Panc1 (cell line): Measurements from ENCODE around the gene CARMIL3. TPM values are rescaled to one million over a fixed set of nuclear protein-coding genes. Genes with fewer than 3 reads are reported as not detected.

Source experiments
- ATAC-seq: fragments of 200-7000 bp; cut with Tn5 transposase; 2 replicates; pipeline ENCODE4 v1.9.1; 2020; ENCODE audit warnings: mild to moderate bottlenecking, moderate library complexity
- BruUV-seq: library from RNA; stranded (reverse); fragments of 400-500 nt; replicated peaks from 2 replicates; lab custom pipeline; 2021; lab: Mats Ljungman, UMichigan
- CTCF ChIA-PET: fragments of 300-600 bp; sonication (Branson Sonifier 250); formaldehyde crosslinking; loops from one replicate; lab custom pipeline; 2022; ENCODE audit warnings: antibody characterized with exemption; lab: Charles Lee
- POLR2A ChIA-PET: fragments of 300-600 bp; sonication (Branson Sonifier 250); formaldehyde crosslinking; loops from one replicate; lab custom pipeline; 2022; ENCODE audit warnings: antibody characterized with exemption; lab: Charles Lee
- DNase-seq: peaks from one replicate; pipeline ENCODE4 v3.0.0-alpha.2; 2010; ENCODE audit warnings: low read depth, low spot score
- H3K27ac ChIP-seq: 2 replicates; pipeline ENCODE4 v1.5.1; 2011; ENCODE audit warnings: mild to moderate bottlenecking, low read length, inconsistent platforms
- H3K27me3 ChIP-seq: fragments of 200-500 bp; sonication (Bioruptor generic); 2 replicates; pipeline ENCODE4 v1.6.0; 2014; ENCODE audit warnings: low read length, inconsistent platforms; ENCODE audit not compliant: control insufficient read depth, insufficient read depth
- H3K36me3 ChIP-seq: fragments of 200-500 bp; sonication (Bioruptor generic); 2 replicates; pipeline ENCODE4 v1.5.1; 2014; ENCODE audit warnings: inconsistent platforms, mild to moderate bottlenecking, low read length, moderate library complexity; ENCODE audit not compliant: control insufficient read depth, insufficient read depth
- H3K4me1 ChIP-seq: 2 replicates; pipeline ENCODE4 v1.5.1; 2011; ENCODE audit warnings: inconsistent platforms, mild to moderate bottlenecking, low read length, moderate library complexity; ENCODE audit not compliant: control insufficient read depth, insufficient read depth
- H3K4me3 ChIP-seq, 2 experiments: 2 replicates each; pipeline ENCODE4 v1.5.1; 2011 to 2012; ENCODE audit warnings: low read depth in 2 of 2, low read length in 2 of 2, mild to moderate bottlenecking in 2 of 2, inconsistent platforms in 1 of 2, moderate library complexity in 1 of 2
- H3K9me3 ChIP-seq: fragments of 200-500 bp; sonication (Bioruptor generic); 2 replicates; pipeline ENCODE4 v1.5.1; 2014; ENCODE audit warnings: low read depth, mild to moderate bottlenecking, inconsistent platforms, low read length, moderate library complexity; ENCODE audit not compliant: control insufficient read depth, insufficient read depth
- POLR2AphosphoS5 ChIP-seq: IDR thresholded peaks from 2 replicates; pipeline ENCODE4 v1.6.1; 2012; ENCODE audit warnings: mild to moderate bottlenecking, low read depth, low read length, moderate library complexity
- SIN3A ChIP-seq: IDR thresholded peaks from 2 replicates; pipeline ENCODE4 v1.6.1; 2012; ENCODE audit warnings: low read depth, mild to moderate bottlenecking, low read length, moderate library complexity, borderline replicate concordance; ENCODE audit not compliant: insufficient read depth
- TCF7L2 ChIP-seq: IDR thresholded peaks from 2 replicates; pipeline ENCODE4 v1.6.1; 2011; ENCODE audit warnings: mild to moderate bottlenecking, low read depth, low read length, inconsistent platforms
- in situ Hi-C: cut with HindIII; loops from 2 replicates; pipeline ENCODE4 v1.10.0; 2016; ENCODE audit warnings: low sequenced_read_pairs, low pct_unique_long_range_greater_than_20kb
- intact Hi-C: fragments of 100-400 bp; cut with micrococcal nuclease; formaldehyde crosslinking; loops from one replicate; pipeline ENCODE4 v1.10.0; 2022; ENCODE audit not compliant: unreplicated experiment
- total RNA-seq: library from RNA; stranded (reverse); gene quantifications from one replicate; pipeline ENCODE4 v1.2.1, GENCODE V29; 2021; ENCODE audit not compliant: unreplicated experiment
- TF ChIP-seq, protein P1 (sequence below): fragments of 450-650 bp; IDR thresholded peaks from 2 replicates; pipeline ENCODE4 v1.5.1; 2017; ENCODE audit warnings: mild to moderate bottlenecking
- TF ChIP-seq, protein P2 (sequence below), 2 experiments: IDR thresholded peaks; 2 replicates each; pipeline ENCODE4 v1.6.1; 2011 to 2012; ENCODE audit warnings: low read depth in 2 of 2, control low read depth in 1 of 2, low read length in 1 of 2, mild to moderate bottlenecking in 1 of 2, moderate library complexity in 1 of 2; ENCODE audit not compliant: insufficient read depth in 1 of 2

Gene CARMIL3
- total RNA-seq, 1 experiment from 2014 or later: 0.15 TPM

DNA sequence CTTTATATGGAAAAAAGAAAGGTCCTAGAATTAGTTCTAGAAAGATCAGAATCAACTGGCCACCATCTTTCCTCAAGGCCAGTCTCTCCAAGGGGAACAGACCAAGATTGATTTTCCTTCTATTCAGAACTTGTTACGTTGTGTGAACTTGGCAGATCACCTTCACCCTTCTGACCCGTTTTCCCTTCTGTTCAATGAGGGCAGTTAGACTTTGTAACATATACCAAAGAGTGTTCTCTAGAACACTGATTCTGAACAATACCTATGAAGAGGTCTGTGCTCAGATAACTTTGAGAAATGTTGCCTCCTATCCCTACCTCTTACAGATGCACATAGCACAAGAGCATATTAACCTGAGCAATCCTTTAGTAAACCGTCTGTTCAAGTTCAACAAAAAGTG, 31.7 kb downstream of the CARMIL3 start:
- TF ChIP-seq SIN3A (no peak), TCF7L2 (no peak), POLR2AphosphoS5 (no peak)
- BruUV-seq: no TSS peak
- ATAC-seq (no peak), DNase-seq (no peak)
- Histone ChIP-seq H3K9me3 (no peaks in the 10 kb centered on the region), H3K4me1 (peaks cover 9% of the 10 kb centered on the region; the same call in 1 of the 2 replicates), H3K36me3 (no peaks in the 10 kb centered on the region; the same call in 1 of the 2 replicates), H3K27ac (no peak overlapping the region), H3K4me3 (no peak overlapping the region), H3K27me3 (no peaks in the 10 kb centered on the region)
- in situ Hi-C loops: no loop called here
- ChIA-PET CTCF (no interaction called here), POLR2A (no interaction called here)
- intact Hi-C loops: no loop called here

DNA sequence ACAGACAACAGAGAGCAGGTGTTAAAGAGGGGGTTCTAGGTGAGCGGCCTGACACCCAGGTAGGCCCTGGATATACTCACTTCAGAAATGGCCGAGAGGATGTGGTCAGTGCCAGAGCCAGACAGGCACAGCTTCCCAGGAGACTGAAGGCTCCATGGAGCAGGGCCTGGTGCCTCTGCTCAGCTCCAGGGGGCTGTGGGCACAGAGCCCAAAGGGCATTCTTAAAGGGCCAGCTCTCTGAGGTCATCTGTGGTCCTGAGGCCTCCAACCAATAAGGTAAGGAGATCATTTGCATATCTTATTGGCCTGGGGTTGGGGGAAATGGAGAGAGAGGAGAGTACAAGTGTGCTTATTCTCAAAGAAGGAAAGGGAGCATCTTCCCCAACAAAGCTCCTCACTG, 32.6 kb downstream of the CARMIL3 start:
- DNase-seq (no peak), ATAC-seq (no peak)
- ChIA-PET CTCF (no interaction called here), POLR2A (no interaction called here)
- H3K4me1 ChIP-seq: peaks cover 9% of the 10 kb centered on the region; the same call in 1 of the 2 replicates
- intact Hi-C loops: no loop called here
- no peaks in the 10 kb centered on the region for H3K9me3 ChIP-seq
- in situ Hi-C loops: no loop called here
- no TSS peak for BruUV-seq
- no peaks in the 10 kb centered on the region for H3K27me3 ChIP-seq
- no peaks in the 10 kb centered on the region; the same call in 1 of the 2 replicates for H3K36me3 ChIP-seq
- H3K27ac ChIP-seq: no peak overlapping the region
- TF ChIP-seq POLR2AphosphoS5 (no peak), TCF7L2 (no peak), SIN3A (no peak)
- TF ChIP-seq, protein P1, sequence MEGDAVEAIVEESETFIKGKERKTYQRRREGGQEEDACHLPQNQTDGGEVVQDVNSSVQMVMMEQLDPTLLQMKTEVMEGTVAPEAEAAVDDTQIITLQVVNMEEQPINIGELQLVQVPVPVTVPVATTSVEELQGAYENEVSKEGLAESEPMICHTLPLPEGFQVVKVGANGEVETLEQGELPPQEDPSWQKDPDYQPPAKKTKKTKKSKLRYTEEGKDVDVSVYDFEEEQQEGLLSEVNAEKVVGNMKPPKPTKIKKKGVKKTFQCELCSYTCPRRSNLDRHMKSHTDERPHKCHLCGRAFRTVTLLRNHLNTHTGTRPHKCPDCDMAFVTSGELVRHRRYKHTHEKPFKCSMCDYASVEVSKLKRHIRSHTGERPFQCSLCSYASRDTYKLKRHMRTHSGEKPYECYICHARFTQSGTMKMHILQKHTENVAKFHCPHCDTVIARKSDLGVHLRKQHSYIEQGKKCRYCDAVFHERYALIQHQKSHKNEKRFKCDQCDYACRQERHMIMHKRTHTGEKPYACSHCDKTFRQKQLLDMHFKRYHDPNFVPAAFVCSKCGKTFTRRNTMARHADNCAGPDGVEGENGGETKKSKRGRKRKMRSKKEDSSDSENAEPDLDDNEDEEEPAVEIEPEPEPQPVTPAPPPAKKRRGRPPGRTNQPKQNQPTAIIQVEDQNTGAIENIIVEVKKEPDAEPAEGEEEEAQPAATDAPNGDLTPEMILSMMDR: no peak
- TF ChIP-seq, protein P2, sequence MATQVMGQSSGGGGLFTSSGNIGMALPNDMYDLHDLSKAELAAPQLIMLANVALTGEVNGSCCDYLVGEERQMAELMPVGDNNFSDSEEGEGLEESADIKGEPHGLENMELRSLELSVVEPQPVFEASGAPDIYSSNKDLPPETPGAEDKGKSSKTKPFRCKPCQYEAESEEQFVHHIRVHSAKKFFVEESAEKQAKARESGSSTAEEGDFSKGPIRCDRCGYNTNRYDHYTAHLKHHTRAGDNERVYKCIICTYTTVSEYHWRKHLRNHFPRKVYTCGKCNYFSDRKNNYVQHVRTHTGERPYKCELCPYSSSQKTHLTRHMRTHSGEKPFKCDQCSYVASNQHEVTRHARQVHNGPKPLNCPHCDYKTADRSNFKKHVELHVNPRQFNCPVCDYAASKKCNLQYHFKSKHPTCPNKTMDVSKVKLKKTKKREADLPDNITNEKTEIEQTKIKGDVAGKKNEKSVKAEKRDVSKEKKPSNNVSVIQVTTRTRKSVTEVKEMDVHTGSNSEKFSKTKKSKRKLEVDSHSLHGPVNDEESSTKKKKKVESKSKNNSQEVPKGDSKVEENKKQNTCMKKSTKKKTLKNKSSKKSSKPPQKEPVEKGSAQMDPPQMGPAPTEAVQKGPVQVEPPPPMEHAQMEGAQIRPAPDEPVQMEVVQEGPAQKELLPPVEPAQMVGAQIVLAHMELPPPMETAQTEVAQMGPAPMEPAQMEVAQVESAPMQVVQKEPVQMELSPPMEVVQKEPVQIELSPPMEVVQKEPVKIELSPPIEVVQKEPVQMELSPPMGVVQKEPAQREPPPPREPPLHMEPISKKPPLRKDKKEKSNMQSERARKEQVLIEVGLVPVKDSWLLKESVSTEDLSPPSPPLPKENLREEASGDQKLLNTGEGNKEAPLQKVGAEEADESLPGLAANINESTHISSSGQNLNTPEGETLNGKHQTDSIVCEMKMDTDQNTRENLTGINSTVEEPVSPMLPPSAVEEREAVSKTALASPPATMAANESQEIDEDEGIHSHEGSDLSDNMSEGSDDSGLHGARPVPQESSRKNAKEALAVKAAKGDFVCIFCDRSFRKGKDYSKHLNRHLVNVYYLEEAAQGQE (IDR thresholded peaks at IDR 0.05; ENCODE audit: insufficient read depth in 1 of 2, low read depth in 2 of 2, low read length in 1 of 2): no peak
- no peak overlapping the region for H3K4me3 ChIP-seq

DNA sequence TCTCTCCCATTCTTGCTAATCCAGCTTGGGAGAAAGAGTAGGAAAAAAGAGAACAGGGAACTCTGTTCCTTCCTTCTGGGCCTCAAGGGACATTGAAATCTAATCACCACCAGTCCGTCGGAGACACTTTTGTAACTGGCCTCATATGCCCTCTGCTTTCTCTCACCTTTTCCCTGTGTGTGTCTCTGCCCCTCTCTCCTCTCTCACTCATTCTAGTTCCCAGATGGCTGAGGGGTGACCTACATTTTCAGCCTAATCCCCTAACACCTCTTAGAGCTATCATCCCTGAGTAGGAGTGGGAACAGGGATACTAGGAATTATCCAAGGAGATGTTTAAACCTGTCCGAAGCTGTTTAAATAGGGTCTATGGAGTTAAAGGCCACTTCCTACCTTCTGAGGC, 33.4 kb downstream of the CARMIL3 start:
- in situ Hi-C loops: no loop called here
- DNase-seq: no peak
- CTCF ChIA-PET: no interaction called here

More for the DNA sequence above, 33.4 kb downstream of the CARMIL3 start:
- intact Hi-C loops: no loop called here
- H3K9me3 ChIP-seq: no peaks in the 10 kb centered on the region
- no TSS peak for BruUV-seq
- POLR2A ChIA-PET: no interaction called here
- no peak overlapping the region for H3K27ac ChIP-seq
- no peak for TF ChIP-seq POLR2AphosphoS5
- peaks cover 6% of the 10 kb centered on the region; the same call in 1 of the 2 replicates for H3K4me1 ChIP-seq
- ATAC-seq: no peak
- H3K4me3 ChIP-seq: no peak overlapping the region
- H3K27me3 ChIP-seq: no peaks in the 10 kb centered on the region
- H3K36me3 ChIP-seq: no peaks in the 10 kb centered on the region; the same call in 1 of the 2 replicates
